AG10803 (cell line): ENCODE data around the gene C12orf43.

Experiments used
- DNase-seq: peaks from one replicate; pipeline ENCODE4 v3.0.0; 2010; ENCODE audit warnings: low read depth
- H3K4me3 ChIP-seq: 2 replicates; pipeline ENCODE4 v1.5.1; 2011; ENCODE audit warnings: mild to moderate bottlenecking, low read length, control low read depth
- CTCF ChIP-seq: conservative IDR thresholded peaks from 2 replicates; pipeline ENCODE4 v1.5.1; 2011; ENCODE audit warnings: mild to moderate bottlenecking, low read length, control low read depth, inconsistent platforms

The C12orf43 gene

GRCh38 chr12:120961604-120962531 lies 54.4 kb downstream of the C12orf43 start:
- no peak for TF ChIP-seq CTCF
- DNase-seq, result no peak
- no peak overlapping the region for H3K4me3 ChIP-seq

- H3K4me3 ChIP-seq, result no peak overlapping the region
- DNase-seq, result no peak
- no peak for TF ChIP-seq CTCF
These were observed 55.6 kb downstream of the C12orf43 start for GRCh38 chr12:120960657-120961056.

GRCh38 chr12:120959111-120959878 lies 57.0 kb downstream of the C12orf43 start:
- H3K4me3 ChIP-seq, result no peak overlapping the region
- no peak for TF ChIP-seq CTCF
- DNase-seq, result no peak

- no peak for DNase-seq
- H3K4me3 ChIP-seq, result no peak overlapping the region
- no peak for TF ChIP-seq CTCF
These were observed 59.5 kb downstream of the C12orf43 start for GRCh38 chr12:120956579-120957300.

- no peak overlapping the region for H3K4me3 ChIP-seq
- TF ChIP-seq CTCF, result no peak
- no peak for DNase-seq
These were observed 61.1 kb downstream of the C12orf43 start for GRCh38 chr12:120955232-120955631.

GRCh38 chr12:120950807-120951206 lies 65.5 kb downstream of the C12orf43 start:
- DNase-seq, result no peak
- no peak overlapping the region for H3K4me3 ChIP-seq
- no peak for TF ChIP-seq CTCF
